GM12872 (cell line): ENCODE measurements around the gene TARM1.

Experiments
- CTCF ChIP-seq: IDR thresholded peaks from 3 replicates; pipeline ENCODE4 v1.5.1; 2011; ENCODE audit warnings: low read depth, mild to moderate bottlenecking, low read length, moderate library complexity; ENCODE audit not compliant: insufficient read depth

Gene TARM1

GRCh38 chr19:54021932-54022331 lies 59.2 kb downstream of the TARM1 start:
- TF ChIP-seq CTCF, result no peak

- TF ChIP-seq CTCF, result no peak
Observed at GRCh38 chr19:54021363-54021762, 59.8 kb downstream of the TARM1 start.
